ENCODE measurements around the gene ZDHHC16.

ZDHHC16 gene

DNA sequence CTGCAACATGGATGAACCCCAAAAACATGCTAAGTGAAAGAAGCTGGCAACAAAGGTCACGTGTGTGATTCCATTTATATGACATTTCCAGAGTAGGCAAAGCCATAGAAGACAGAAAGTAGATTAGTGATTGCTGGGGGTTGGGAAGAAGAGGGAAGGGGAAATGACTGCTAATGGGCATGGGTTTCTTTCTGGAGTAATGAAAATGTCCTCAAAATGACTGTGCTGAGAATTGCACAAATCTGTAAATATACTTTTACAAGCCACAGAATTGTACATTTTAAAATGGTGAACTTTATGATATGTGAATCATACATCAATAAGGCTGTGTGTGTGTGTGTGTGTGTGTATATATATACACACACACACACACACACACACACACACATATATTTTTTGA is 36.4 kb downstream of the ZDHHC16 start:
- DNase-seq = no peak

DNA sequence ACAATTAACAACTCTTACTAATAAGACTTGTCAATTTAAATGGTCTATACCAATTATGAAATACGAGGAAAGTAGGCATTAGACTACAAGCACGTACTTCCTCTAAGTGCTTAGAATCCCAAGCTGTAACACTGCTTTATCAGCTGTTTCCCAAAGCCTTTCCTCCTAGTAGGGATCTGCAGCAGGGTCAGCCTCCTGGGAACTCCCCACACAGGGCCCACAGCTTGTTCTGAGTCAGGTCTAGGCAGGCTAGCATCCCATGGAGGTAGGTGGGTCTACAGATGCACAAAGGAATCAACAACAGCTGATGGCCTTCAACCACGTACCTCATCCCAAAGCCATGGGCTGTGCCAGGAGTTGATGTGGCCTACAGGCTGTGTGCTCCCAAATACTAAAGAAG is 37.5 kb downstream of the ZDHHC16 start:
- DNase-seq = no peak

DNA sequence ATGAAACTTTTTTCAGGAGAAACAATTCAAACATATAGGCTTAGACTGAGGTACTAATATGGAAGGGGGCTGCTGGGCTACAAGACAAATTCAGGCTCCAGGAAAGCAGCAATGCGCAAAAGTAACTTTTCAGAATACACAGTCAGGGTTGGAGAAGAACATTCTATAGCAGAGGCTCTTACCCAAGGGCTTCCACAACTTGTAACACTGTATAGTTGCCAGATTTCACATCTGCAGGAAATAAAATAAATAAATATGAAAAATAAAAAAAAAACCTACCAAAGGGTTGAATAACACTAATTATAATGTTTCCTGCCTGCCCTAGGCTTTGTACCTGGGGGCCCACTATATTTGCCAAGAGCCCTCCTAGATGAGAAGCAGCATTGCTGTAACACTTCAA is 37.9 kb downstream of the ZDHHC16 start:
- no peak for DNase-seq

DNA sequence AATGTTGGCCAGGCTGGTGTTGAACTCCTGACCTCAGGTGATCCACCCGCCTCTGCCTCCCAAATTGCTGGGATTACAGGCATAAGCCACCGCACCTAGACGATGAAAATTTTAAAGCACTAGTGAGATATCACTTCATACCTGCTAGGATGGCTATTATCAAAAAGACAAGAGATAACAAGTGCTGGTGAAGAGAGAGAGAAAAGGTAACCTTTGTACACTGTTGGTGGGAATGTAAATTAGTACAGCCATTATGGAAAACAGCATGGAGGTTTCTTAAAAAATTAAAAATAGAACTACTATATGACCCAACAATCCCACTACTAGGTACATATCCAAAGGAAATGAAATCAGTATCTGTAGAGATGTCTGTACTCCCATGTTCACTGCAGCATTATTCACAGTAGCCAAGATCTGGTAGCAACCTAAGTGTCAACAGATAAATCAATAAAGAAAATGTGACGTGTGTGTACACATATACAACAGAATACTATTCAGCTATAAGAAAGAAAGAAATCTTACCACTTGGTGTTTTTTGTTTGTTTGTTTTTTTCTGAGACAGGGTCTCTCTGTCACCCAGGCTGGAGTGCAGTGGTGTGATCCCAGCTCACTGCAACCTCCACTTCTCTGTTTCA is 39.8 kb downstream of the ZDHHC16 start:
- no peak for DNase-seq

DNA sequence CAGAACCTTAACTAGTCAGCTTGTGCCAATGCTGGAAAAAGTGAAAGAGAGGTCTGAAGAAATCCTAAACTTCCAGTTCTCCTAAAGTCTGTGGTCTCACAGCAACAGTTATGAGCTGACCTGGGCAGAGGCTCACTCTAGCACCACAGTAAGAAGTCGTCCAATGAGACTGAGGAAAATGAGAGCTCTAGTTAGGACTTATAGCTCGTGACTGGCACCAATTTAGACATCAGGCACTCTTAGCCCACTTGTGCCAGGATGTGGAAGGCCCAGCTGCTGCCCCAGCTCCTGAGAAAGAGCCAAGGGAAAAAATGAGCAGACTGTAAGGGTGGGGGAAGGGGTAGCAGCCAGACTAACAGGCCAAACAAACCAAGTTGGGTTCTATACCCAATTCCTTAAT is 44.6 kb downstream of the ZDHHC16 start:
- no peak for DNase-seq

DNA sequence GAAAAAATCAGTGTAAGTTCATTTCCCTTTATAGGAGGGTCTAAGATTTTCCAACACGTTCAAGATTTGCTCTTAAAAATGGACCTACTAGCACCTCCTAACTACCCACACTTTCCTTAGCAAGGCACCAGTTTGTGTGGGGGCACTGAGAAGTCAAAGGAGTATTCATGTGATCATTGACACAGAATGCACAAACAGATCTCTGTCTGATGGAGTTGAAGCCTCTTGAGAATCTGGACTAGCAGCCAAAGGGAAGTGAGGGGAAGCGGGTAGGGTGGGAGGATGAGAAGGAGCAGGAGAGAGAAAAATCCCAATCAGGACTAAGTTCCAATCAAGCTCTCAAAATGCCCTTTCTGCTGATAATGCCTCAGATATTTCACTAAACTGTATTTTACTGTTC is 48.2 kb downstream of the ZDHHC16 start:
- no peak for DNase-seq

DNA sequence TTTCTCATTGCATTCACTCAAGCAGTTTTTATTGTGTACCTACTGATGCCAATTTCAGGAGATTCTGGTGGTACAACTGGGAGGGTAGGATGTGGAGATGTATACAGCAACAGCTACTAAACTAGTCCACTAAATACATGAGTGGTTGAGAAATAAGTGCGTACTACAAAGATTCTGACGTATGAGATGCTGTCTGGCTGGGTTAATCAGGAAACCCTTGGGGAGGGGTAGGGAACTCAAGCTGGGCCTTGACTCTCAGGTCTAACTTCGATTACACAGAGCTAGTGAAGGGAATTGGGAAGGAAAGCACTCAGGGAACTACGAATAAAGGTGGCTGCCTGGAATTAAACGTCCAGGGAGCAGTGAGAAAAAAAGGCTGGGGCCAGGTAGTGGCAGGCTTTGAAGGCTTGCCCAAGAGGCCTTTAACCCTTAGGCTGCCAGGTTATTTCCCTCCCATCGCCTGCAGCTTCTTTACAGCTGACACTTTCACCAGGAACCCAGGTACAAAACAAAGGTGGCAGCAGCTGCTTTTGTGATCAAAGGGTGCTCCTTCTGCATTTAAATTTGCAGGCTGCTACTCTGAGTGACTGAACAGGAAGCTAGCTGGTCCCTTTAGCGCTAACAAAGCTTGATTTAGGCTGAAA is 49.0 kb downstream of the ZDHHC16 start:
- no peak for DNase-seq

DNA sequence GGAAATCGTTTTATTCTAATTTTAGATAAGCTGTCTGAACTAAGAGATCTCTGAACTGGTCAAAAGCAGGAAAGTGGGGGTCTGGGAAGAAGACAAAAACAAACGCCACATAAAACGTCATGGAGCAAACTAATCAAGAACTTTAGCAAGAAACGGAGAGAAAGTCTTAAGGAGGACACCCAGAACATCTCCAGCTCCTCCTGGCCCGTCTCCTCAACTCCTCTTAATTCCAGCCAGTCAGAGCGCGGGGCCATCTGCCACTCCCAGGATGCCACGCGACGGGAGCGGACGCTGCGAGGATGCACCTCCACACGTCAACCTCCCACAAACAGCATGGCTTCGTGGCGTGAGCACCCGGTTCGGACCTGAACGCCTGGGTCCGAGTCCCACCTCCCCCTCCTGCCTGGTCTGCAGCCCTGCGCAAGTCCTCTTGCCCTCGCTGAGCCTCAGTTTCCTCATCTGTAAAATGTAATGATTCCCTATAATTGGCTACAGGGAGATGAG is 51.6 kb downstream of the ZDHHC16 start:
- DNase-seq = peak; percentile 0

DNA sequence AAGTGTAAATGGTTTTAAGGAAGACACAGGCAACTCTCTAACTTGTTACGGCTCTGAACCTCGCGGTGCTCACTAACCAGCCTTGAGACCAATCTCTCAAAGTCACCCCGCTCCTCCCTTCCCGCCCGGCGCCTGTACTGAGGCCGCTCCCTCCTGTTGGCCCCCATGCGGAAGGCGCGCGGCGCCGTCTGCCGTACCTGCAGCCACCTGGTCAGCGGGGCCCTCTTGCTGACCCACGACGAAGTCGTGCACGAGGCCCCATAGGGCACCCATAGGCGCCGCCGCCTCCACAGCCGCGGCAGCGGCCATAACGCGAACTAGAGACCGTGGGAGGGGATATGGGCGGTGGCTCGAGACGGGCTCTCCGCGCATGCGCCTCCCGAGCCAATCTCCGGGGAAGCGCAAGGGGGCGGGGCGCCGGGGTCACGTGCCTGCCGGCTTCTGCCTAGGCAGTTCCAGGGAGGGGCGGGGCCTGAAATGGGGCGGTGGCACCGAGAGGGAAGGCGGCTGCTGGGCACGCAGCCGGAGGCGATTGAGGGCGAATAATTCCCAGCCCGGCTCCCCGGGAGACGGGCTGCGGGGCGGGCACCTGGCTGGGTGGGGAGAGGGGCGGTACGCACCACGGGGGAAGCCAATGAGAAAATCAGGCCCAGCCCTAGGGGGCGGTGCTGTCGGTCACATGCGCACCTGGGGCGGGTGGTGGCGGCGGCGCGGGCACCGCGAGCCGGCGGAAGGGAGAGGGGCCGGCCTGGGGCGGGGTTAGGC is 52.3 kb downstream of the ZDHHC16 start, which contains the start of gene MMS19:
TSS of gene MMS19 (minus strand) at position 347 of the 765 bp plus-strand sequence. CDS start at position 309, 38 bp downstream.
- DNase-seq = peak; percentile 95

DNA sequence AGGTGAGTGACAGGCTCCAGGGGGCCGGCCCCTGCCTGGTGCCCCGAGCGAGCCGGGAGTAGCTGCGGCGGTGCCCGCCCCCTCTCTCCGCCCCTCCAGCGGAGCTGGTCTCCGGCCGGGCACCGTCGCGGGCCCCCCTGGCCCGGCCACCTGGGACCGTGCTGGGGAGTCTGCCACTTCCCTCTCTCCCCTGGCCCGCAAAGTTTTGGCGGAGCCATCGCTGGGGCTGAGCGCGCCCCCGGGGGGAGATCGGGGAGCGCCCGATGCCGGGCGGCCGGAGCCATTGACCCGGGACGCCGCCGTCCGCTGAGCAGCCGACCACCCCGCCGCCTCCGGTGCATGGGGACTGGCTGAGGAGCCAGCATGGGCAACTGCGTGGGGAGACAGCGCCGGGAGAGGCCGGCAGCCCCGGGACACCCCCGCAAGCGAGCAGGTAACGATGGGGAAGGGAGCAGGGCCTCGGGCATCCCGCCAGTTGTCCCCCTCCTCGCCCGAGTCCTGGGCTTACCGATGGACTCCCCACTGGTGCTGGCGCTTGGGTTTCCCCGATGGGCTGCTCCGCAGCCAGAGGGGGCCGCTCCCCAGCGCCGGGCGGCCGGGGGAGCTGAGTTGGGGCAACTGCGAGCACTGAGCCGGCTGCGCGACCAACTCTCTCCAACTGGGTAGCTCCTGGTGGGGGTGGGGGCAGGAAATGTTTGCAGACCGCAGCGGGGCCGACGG is 53.0 kb downstream of the ZDHHC16 start, which contains the start of gene UBTD1:
TSS of gene UBTD1 (plus strand) at position 84 of the 720 bp plus-strand sequence. CDS start at position 364, 280 bp downstream.
- no peak for DNase-seq

DNA sequence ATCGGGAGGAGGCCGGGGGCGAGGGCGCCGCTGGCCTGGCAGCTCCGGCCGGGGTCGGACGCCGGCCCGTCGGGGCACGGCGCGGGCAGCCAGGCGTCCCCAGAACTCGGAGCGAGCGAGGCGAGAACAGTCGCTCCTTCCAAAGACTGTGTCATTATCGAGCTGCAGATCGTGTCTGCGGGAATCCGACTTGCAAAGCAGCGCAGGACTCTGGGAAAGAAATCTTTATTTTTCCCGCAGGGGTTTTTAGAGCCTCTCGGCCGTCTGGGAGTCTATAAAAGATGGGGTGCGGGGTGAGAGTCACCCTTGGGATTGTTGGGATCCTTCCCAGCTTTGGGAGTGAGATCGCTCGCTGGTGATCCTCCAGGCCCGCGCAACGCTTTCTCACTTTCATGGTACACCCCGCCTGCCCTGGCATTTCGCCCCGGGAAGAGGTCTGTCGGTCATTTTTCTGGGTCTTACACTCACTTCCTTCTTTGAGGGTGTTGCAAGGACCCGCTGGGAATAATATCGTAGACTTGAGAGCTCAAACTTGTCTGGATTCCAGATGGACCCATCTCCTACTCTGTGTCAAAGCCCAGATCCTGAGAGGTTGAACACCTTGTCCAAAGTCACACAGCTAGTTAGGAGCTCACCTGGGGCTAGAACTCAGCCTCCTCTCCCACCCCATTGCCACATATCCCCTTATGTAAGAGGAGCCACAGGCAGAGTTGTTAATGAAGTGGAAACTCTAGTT is 53.8 kb downstream of the ZDHHC16 start:
- DNase-seq = no peak

DNA sequence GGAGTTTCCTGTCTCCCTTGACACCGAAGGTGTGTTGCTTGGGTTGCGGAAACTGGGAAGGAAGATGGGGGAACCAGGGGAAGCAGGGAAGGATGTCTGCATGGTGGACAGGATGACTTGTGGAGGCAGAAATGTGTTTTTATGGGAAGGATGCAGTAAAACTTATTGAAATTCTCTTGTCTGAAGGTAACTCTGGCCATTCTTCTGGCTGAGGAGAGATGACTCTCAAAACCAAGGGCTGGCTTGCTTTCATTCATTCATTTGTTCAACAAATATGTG is 54.3 kb downstream of the ZDHHC16 start:
- no peak for DNase-seq

DNA sequence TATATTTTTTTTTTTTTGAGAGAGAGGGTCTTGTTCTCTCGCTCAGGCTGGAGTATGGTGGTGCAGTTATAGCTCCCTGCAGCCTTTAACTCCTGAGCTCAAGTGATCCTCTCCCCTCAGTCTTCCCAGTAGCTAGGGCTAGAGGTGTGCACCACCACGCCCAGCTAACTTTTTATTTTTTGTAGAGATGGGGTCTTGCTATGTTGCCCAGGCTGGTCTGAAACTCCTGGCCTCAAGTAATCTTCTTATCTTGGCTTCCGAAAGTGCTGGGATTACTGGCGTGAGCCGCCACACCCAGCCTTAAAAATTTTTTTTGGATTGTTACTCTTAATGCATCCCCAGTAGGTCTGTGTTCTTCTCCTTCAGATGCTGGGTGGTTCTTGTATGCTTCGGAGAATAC is 56.9 kb downstream of the ZDHHC16 start:
- DNase-seq = no peak

DNA sequence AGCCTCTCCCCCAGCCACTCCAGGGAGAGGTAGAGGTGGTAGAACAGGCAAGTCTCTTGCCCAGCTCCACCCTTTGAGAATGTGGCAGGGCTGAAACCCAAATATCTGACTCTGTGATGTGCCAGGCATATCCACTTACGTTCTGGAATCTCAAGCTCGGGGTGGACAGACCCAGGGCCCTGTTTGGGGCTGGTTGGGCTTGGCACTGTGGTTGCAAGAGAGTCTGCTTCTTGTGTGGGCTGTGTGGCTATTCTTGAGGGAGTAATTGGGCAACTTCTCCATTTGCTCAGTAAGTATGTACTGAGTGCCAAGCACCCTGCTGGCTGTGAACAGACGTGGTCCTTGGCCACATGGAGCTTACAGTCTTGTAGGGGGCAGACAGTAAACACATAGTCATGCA is 57.4 kb downstream of the ZDHHC16 start:
- no peak for DNase-seq

DNA sequence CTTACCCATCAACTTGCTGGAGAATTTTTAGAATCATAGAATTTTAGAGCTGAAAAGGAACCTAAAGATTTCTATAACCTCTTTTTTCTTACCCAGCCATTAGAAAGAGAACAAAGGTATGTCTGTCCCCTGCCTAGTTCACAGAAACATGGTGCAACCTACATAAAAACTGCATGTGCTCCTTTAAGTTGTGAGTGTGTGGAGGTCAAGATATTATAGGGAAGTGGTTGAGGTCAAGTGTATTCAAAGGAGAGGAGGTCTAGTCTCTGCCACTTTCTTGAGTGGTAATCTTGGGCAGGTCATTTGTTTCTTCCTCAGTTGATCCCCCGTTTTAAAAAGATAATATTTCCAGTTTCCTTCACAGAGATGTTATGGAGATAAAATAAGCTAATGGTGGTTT is 59.2 kb downstream of the ZDHHC16 start:
- DNase-seq = no peak

DNA sequence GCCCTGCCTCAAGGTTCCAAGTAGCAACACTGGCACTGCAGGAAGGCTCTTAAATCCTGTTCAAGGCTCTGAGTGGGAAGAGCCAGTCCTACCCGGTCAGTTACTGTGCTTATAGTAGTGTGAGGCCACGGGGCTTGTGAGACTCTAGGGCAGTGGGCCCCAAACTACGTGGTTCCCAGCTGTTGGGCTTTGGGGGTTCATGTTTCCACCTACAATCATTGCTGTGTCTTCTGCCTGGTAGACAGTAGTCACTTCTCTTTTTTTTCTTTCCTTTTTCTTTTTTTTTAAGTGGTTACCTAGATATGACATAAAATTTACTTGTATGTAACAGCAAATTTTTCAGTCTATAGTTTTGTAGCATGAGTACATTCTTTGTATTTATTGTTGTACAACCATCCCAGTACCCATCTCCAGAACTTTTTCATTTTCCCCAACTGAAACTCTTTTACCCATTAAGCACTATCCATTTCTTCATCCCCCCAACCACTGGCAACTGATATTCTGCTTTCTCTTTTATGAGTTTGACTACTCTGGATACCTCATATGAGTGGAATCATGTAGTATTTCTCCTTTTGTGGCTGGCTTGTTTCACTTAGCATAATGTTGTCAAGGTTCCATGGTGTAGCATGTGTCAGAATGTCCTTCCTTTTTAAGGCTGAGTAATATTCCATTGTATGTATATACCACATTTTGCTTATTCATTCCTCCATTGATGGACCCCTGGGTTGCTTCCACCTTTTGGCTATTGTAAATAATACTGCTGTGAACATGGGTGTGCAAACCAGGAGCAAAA is 60.4 kb downstream of the ZDHHC16 start:
- no peak for DNase-seq
